ENCODE measurements around the gene NMT1.

Gene NMT1

DNA sequence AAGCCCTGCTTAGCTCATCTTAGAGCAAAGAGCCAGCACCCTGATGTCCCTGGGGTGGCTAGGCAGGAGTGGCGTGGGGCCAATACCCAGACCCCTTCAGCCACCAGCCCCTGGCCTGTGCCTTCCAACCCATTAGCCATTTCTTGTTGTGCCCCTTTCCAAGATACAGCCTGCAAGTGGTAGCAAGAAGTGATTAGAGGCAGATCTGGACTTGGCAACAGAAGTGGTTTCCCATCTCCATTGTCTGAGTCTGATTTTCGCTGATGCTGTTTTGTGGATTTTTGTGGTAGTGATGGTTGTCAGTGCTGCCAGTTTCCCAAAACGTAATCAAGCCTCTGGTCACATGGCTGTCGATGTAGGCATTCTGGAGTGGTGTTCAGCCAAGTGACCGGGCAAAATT, 45.5 kb downstream of the NMT1 start:
- no peak for DNase-seq

DNA sequence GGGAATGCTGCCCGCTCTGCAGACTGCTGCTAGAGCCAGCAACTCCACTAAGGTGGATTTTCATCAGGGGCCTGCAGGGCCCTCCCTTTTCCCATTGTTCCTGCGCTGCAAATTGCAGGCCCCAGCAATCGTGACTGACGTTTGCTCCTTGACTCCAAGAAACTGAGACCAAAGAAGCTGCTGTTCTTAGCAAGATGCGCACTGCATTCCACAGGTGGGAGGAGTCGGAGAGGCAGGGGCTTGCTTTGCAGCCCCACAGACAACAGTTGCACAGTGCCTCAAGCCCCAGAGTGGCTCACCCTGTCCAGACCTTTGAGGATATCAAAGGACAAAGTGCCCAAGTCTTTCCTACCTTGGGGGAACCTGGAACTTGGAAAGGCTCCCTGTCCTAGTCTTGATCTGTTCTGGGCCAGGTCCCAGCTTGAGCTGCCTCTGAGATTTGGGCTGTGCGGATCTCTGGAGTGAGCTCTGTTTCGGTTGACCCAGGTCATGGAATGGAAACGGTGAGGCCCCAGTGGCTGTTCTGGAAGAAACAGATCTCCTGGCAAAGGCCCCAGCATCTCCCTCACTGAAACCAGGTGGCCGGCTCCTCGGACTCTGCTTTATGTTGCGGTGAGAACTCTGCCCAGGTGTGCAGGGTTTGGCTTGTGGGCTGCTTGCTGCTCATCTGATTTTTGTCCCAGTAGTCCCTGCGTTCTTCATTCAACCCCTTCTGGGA, 46.3 kb downstream of the NMT1 start:
- DNase-seq = no peak

DNA sequence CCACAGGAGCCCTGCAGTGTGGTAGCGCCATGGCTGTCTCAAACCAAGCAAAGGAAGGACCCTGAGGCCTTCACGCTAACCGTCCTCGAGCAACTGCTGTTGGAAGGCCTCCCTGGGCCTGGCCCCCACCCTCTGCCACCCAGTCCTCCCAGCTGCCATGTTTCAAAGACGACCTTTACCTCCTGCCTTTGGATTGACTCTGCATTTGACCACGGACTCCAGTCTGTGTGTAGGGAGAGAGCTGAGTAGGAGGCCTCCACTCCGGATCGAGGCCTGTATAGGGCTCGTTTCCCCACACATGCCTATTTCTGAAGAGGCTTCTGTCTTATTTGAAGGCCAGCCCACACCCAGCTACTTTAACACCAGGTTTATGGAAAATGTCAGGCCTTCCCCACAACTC, 46.9 kb downstream of the NMT1 start:
- DNase-seq = no peak

DNA sequence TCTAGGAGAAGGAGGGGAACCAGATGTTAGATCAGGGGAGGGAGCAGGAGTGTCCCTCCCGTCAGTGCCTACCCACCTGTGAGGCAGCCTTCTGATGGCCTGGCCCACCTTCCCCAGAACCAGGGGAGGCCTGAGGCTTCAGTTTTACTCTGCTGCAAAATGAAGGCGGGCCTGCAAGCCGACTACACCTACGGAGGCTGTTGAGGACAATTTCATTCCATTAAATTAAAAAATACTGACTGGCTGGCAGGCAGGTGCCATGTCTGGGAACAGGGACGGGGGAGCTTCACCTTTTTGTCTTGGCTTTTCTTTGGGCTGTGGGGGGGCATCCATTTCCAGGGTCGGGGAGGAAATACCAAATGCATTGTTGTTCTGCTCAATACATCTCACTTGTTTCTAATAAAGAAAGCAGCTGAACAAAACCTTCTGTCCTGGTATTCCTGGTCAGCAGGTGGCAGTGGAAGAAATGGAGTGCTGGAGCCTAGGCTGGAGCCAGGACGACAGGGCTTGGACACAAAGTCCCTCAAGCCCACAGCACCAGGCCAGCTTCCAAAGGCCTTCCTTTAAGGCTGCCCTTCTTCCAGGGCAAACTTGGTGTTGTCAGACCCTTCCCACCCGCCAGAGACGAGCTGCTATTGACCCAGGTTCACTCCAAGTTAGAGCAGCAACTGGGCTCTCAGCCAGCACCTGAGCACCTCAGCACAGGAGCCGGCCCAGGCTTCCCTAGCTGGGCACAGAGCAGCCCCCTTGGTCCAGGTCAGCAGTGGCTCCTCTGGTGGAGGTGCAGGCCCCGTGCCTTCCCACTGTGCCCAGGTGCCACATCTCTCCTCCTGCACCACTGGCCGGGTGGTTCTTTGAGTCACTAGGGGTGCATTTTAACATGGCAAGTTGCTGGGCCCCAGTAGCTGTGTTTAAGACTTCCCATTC, 47.7 kb downstream of the NMT1 start:
- no peak for DNase-seq

DNA sequence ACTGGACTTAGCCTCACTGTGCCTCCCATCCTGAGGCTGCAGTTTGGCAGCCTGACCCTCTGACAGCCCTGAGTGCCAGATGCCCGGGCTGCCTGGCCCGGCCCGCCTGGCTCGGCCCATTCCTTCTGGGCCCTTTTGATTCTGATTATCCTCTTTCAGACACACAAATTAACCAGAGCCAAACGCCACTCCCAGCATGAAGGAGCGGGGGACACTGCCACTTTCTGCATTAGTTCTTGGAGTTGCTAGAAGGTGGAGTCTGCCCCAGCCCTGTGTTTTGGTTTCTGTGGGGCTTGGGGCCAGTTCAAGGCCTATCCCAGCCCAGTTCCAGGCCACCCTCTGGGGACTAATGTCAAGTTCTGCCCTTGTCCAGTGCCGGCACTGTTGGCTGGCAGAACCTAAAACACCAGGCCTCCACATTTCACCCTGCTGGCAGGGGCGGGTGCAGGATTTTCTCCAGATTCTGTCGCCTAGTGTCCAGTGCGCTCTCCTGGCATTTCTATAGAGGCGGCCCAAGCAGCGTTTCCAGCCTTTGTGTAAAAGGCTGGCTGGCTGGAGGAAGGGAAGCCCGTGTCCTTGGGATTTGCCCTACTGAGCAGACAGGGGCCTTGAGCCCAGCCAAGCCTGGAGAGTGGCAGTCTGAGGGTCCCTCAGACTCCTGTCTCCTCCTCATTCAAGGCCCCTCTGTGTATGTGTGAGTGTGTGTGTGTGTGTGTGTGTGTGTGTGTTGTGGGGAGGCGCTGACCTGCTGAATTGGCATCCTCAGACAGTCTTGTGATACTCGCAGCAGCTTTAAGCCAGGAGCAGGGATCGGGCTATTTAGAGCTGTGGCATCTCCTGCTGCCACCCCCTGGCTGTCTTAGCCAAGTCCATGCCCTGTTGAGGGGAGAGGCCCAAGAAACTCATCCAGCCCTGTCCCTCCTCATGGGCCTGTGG, 49.8 kb downstream of the NMT1 start:
- peak in 1 of 2 experiments; percentile 20 for DNase-seq

DNA sequence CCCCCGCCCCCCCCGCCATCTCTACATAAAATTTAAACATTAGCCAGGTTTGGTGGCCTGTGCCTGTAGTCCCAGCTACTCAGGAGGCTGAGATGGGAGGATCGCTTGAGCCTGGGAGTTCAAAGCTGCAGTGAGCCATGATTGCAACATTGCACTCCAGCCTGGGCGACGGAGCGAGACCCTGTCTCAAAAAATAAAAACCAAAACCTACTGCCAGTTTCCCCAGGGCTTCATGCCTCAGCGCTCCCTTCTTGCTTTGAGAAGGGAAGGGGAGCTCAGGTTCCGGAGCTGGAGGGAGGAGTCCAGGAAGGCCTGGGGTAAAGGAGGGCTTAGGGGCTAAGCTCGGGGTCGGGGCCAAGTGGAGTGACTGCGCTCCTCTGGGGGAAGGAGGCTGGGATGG, 50.7 kb downstream of the NMT1 start:
- no peak for DNase-seq

DNA sequence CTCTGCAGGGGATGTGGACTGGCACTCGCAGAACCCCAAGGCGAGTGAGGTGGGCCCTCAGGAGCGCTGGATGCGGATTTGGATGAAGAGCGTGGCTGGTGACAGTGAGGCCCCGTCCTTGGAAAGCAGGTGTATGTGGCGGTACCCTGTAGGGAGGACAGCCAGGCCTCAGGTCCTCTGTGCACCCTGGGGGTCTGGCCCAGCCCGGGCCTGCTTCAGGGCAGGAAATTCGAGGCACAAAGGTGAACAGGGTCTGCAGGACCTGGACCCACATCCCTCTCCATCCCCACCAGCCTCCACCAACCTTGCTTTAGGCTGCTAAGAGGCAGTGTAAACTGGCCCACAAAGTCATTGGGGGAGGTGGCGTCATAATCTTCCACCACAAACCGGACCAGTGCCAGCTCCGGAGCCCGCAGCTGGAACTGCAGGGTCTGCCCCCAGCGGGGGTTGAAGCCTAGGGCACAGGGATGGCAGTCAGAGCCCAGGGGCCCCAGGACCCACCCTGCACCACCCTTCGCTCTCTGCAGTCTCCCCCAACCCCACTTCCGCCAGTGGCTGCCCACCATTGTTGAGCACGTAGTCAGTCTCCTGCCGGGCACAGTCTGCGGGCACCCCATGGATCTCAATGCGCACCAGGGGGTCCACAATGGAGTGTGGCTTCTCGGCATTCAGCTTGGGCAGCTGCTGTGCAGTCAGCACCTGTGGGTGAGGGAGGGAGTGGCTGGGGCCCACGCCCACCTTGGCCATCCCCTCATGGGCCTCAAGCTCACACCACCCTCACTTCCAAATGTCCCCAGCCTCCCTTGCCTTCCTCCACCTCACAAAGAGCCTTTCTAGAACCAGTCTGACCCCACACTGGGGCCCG, 51.7 kb downstream of the NMT1 start:
- no peak for DNase-seq

DNA sequence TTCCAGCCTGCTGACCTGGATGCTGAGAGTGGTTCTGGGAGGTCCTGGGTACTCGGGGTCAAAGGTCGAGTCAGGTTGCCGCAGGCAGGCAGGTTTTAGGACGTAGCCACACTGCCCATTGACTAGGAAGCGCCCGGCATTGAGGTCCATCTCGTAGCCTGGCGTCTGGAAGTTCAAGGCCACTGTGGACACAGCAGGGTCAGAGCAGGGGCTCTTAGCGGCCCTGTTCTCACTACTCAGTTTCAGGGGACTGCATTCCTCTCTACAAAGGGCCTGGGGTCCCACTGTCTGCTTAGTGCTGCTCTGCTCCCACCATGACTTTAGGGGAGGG, 52.3 kb downstream of the NMT1 start:
- no peak for DNase-seq

DNA sequence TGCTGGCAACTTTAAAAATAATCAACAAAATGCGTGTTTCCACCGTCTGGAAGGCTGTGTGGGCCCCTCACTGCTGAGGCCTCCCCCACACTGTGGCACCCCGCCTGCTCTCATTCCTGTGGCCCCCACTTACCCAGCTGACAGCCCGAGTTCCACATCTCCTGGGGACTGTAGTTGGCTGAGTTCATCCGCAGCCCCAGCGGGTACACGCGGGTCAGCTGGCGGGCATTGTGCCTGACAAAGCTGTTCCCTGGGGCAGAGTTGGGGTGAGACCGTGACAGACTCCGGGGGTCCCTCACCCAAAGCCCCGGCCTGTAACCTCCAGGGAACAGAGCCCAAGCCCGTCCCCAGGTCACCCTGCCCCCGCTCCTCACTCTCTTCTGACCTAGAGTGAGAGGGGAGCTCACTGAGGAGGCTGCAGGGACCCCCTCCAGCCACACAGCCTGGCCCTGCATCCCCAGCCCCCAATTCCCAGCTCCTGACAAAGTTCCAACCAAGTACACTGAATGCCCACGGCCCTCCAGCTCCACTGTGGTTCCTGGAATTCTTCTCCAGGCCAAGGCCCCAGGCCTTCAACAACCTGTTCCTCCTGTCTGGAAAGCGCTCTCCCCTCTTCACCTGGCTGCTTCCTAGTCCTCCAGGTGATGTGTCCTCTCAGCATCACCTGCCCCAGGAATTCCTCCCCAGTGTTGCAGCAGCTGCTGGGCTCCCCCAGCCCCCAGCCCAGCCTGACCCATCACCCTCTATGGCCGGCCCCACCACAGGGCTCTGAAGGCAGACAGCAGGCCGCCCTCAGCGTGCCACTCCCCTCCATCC, 53.2 kb downstream of the NMT1 start:
- DNase-seq = no peak

DNA sequence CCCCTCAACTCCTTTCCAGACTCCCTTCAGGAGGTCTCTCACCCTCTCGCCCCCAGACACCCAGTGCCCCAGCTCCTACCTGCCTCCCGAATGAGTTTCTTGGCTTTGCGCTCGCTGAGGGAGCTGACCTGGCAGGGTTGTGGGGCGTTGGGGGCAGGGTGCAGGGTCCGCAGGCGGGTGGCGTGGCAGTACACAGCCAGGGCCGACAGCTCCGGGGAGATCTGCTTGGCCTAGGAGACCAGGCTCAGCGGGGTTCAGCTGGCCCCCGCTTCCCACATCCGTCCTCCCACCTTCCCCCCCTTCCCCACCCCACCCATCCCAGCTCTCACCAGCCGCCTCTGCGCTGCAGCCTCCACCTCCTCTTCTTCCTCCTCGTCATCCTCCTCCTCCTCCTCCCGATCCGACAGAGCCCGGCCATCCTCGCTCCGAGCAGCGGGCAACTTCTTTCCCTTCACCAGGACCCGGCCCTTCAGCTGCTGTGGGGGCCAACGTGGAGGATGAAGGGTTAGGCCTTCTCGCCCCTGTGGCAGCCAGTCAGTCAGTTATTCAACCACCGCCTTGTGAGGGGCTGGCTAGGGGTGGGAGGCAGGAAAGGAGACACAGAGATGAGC, 54.0 kb downstream of the NMT1 start:
- no peak for DNase-seq

DNA sequence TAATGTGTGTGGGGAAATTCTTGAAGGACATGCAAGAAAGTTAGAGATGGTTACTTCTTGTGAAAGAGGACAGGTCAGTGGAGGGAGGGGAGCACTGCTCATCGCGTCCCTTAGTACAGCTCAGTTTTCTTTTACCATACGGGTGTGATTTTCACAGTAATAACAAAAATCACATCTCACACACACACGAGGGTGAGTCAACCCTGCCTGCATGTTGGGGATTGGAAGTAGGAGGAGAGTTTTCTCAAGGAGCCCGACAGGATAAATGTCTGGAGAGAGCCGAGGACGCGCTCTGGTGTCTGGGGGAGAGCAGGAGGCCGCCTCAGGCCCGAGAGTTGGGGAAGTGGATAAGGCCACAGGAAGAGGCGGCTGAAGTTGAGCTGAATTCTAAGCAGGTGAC, 54.8 kb downstream of the NMT1 start:
- no peak for DNase-seq

DNA sequence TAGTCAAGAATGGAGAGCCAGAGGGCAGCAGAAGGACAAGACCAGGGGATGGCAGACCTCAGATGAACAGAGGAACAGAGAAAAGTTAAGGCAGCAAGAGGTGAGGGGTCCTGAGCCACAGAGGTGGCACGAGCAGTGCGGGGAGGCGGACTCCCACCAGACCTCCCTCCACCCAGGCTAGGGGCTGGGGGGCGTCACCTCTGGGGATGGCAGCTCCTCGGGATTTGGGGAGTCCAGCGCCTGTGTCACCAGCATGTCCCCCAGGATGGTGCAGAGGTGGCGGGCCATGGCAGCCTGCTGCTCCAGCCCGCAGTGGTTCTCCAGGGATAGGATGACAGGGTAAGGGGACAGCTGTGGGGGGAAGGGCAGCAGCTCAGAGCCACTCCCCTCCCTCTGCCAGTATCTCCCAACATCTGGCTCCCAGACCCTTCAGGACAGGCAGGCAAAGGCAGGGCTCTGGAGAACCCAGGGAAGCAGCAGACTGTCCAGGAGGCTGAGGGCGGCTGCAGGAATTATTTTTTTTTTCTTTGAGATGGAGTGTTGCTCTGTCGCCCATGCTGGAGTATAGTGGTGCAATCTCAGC, 55.4 kb downstream of the NMT1 start:
- no peak for DNase-seq

DNA sequence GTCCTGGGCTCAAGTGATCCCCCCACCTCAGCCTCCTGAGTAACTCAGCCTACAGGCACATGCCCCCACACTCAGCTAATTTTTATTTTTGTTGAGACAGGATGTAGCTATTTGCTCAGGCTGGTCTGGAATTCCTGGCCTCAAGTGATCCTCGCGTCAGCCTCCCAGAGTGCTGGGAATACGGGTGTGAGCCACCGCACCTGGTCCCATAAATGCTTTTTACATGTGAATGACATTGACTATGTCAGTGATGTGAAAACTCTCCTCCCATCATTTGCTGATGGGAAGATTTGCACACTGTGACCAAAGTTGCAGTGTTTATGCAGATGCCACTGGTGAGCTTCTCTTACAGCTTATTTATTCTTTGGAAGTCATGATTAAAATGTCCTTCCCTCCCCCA, 56.2 kb downstream of the NMT1 start:
- DNase-seq = no peak

DNA sequence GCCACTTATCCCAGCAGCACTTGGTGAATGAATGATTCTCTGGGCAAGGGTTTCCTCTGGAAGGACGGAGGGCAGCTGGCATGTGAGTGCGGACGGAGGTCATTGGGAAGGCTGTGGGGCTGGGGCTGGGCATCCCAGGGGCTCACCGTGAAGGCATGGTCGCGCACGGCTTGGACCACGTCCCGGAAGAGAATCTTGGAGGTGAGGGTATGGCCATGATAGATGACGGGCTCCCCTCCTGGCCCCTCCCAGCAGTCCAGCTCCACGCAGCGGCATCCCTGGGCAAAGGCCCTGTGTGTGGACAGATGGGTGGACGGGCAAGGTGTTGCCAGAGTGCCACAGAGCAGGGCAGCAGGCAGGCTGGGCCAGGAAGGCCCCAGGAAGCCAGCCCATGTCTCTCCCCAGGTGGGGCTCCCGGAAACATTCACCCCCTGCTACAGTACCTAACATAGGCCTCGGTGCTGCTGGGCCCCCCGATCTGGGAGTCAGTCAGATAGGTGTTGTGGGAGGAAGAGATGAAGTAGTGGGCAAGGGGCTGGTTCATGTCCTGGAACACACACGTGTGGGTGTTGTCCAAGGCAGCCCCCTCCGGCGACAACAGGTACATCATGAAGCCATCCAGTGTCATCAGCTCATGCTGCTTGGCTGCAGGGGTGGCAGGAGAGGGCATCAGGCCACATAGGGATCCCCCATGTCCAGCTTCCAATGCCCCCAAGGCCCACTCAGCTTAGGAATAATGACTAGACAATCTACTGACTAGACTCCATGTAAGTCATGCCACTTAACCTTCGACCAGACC, 56.9 kb downstream of the NMT1 start:
- no peak for DNase-seq

DNA sequence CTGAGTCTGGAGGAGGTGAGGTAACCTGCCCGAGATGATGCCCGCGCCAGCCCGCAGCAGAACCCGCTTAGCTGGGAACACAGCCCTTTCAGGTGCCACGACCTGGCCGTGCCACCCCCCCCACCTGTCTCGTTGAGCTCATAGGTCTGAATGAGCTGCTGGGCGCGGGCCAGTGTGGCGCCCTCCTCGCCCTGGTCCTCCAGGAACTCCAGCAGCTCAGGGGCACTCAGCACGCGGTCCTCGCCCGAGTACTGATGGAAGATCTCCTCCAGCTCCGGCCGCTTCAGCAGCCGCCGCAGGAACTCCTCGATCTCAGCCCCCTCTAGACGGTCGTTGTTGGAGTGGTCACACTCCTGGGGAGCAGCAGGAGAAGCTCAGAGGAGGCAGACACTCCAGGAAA, 57.6 kb downstream of the NMT1 start:
- no peak for DNase-seq

DNA sequence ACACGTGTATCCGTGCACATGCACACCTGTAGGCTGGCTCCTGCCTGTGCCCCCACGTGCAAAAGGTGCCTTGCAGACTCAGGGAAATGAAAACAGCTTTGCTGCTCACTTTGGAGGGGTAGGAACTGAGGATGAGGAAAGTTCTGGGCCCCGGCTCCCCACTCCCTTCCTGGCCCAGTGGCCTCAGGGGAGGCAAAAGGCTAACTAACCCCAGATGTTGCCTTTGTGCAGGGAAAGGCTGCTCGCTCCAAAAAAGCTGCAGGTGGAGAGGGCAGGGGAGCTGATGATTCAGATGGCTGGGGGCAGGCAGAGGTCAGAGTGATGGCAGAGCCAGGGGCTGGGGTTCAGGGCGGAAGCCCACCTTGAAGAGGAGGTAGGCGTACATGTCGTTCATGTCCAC, 58.8 kb downstream of the NMT1 start:
- no peak for DNase-seq

DNA sequence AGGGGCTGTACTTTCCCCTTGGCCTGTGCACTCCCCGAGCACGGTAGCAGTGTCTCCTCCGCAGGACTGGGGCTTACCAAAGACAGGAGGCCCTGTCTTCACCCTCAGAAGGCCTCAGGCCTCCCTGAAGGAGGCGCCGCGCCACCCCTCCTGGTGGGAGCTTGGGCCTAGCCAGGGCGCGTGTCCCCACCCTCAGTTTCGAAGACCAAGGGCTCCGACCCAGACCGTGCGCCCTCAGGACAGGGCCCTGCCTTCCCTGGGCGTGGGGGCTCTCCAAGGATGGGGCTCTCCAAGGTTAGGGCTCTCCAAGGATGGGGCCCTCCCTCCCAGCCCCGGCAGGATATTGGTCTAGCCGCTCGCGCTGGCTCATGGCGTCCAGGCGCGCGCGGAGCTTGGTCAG, 59.4 kb downstream of the NMT1 start:
- DNase-seq = no peak

DNA sequence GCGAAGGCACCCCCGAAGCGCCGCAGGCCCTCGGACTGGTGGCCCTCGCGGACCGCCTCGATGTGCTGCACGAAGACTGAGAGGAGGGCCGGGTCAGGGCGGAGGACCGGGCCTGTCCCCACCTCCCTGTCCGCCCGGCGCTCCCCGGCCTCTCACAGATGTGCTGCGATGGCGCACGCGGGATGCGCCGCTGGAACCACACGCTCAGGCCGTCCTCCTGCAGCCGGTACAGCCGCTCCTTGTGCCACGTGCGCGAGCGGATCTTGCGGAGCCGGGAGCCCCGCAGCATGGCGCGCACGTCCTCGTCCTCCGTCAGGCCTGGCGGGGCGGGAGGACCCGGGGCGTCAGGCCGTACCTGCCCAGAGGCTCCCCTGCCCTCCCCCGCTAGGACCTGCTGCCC, 59.9 kb downstream of the NMT1 start:
- no peak for DNase-seq

DNA sequence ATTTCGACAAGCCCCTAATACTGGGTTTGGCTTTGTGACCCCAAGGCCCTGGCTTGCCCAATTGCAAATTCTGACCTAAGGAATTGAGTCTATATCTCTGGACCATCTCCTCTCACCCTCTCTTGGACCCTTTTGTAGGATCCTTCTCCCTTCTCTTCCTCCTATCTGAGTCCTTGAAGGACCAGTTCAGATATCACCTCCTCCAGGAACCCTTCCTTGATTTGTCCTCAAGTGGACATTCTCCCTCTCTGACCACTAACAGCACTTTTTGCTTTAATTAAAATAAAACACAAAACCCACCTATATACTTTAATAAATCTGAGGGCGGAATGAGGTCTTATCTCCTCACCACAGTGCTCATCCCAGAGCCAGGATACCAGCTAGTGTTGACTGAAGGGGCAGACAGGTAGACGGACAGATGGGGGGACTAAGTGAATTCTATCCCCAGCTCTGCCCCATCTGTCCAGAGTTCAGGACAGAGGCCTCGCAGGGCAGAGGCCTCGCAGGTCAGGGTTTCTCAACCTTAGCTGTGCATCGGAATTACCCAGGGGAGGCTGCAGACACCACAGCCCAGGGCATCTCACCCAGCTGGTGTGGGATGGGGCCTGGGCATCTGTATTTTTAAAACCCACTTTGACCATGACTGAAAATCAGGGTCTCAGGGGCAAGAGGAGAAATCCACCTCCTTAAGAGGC, 62.1 kb downstream of the NMT1 start:
- no peak for DNase-seq

Measured in NCI-H446 (cell line).